Measurements from ENCODE around the gene ZNF584.
A peak's percentile ranks its signal among the peaks of the same experiment; 100 is the strongest.

ZNF584 gene

DNA sequence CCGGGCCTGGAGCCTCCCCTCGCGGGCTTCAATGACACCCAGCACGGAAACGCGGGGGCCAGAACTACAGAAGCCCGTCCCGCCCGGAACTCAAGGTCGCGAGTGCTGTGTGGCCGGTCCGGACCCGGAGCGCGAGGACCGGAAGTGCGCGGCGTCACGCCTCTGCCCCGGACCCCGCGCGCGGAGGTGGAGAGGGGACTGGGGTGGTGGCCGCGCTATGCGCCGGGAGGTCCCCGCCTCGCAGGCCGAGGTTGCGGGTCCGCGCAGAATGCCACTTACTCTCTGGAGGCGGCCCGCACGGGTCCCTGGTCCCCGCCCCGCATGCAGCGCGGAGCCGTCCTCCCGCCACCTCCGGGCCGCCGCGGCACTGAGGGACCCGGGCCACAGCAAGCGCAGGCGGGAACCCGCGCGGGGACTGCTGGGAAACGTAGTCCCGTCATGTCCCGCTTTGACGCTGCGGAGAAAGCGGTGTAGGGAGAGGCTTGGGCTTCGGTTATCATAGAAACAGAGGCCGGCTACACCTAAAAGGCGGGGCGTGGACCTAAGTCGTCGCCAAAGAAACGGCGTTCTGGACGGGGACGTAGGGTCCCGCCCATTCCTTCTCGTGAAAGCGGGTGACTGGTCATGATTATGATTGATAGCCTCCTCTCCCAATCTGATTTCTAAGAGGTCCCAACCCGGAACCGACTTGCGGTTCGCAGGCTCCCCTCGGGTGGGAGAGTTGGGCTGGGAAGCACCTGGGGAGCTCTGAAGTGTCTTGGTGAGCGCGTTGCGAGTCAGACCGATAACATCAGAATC lies 27.6 kb upstream of the ZNF584 start, which contains the start of gene ZNF837 (continued):
- TF ChIP-seq, protein P1, sequence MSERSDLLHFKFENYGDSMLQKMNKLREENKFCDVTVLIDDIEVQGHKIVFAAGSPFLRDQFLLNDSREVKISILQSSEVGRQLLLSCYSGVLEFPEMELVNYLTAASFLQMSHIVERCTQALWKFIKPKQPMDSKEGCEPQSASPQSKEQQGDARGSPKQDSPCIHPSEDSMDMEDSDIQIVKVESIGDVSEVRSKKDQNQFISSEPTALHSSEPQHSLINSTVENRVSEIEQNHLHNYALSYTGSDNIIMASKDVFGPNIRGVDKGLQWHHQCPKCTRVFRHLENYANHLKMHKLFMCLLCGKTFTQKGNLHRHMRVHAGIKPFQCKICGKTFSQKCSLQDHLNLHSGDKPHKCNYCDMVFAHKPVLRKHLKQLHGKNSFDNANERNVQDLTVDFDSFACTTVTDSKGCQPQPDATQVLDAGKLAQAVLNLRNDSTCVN (tag by site-specific recombination; optimal IDR thresholded peaks at IDR 0.05) = peak; percentile 97
- TF ChIP-seq, protein P2, sequence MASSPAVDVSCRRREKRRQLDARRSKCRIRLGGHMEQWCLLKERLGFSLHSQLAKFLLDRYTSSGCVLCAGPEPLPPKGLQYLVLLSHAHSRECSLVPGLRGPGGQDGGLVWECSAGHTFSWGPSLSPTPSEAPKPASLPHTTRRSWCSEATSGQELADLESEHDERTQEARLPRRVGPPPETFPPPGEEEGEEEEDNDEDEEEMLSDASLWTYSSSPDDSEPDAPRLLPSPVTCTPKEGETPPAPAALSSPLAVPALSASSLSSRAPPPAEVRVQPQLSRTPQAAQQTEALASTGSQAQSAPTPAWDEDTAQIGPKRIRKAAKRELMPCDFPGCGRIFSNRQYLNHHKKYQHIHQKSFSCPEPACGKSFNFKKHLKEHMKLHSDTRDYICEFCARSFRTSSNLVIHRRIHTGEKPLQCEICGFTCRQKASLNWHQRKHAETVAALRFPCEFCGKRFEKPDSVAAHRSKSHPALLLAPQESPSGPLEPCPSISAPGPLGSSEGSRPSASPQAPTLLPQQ (tag by site-specific recombination; IDR thresholded peaks at IDR 0.05) = peak; percentile 95
- TF ChIP-seq, protein P3, sequence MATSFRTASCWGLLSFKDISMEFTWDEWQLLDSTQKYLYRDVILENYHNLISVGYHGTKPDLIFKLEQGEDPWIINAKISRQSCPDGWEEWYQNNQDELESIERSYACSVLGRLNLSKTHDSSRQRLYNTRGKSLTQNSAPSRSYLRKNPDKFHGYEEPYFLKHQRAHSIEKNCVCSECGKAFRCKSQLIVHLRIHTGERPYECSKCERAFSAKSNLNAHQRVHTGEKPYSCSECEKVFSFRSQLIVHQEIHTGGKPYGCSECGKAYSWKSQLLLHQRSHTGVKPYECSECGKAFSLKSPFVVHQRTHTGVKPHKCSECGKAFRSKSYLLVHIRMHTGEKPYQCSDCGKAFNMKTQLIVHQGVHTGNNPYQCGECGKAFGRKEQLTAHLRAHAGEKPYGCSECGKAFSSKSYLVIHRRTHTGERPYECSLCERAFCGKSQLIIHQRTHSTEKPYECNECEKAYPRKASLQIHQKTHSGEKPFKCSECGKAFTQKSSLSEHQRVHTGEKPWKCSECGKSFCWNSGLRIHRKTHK (tag by site-specific recombination; IDR thresholded peaks at IDR 0.05) = no peak
- no peak for TF ChIP-seq ZNF37A (tag by site-specific recombination; IDR thresholded peaks at IDR 0.05)
- no peak for TF ChIP-seq ZNF747 (tag by site-specific recombination; IDR thresholded peaks at IDR 0.05)
- TF ChIP-seq ZFHX2 (tag by site-specific recombination; conservative IDR thresholded peaks at IDR 0.05) = peak; percentile 97
- TF ChIP-seq ZNF211 (tag by site-specific recombination; IDR thresholded peaks at IDR 0.05; ENCODE audit: low read depth) = no peak
- TF ChIP-seq, protein P4, sequence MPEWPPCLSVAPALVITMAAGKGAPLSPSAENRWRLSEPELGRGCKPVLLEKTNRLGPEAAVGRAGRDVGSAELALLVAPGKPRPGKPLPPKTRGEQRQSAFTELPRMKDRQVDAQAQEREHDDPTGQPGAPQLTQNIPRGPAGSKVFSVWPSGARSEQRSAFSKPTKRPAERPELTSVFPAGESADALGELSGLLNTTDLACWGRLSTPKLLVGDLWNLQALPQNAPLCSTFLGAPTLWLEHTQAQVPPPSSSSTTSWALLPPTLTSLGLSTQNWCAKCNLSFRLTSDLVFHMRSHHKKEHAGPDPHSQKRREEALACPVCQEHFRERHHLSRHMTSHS (tag by site-specific recombination; IDR thresholded peaks at IDR 0.05) = no peak
- TF ChIP-seq, protein P5, sequence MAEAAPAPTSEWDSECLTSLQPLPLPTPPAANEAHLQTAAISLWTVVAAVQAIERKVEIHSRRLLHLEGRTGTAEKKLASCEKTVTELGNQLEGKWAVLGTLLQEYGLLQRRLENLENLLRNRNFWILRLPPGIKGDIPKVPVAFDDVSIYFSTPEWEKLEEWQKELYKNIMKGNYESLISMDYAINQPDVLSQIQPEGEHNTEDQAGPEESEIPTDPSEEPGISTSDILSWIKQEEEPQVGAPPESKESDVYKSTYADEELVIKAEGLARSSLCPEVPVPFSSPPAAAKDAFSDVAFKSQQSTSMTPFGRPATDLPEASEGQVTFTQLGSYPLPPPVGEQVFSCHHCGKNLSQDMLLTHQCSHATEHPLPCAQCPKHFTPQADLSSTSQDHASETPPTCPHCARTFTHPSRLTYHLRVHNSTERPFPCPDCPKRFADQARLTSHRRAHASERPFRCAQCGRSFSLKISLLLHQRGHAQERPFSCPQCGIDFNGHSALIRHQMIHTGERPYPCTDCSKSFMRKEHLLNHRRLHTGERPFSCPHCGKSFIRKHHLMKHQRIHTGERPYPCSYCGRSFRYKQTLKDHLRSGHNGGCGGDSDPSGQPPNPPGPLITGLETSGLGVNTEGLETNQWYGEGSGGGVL (tag by site-specific recombination; IDR thresholded peaks at IDR 0.05) = peak; percentile 54; the same call in 1 of the 2 replicates
- peak; percentile 100 for TF ChIP-seq ZBTB20 (tag by site-specific recombination; IDR thresholded peaks at IDR 0.05)
- TF ChIP-seq KLF7 (tag by site-specific recombination; IDR thresholded peaks at IDR 0.05; ENCODE audit: borderline replicate concordance) = peak; percentile 91; the same call in 1 of the 2 replicates
- TF ChIP-seq ZNF707 (tag by site-specific recombination; IDR thresholded peaks at IDR 0.05) = no peak
- TF ChIP-seq, protein P6, sequence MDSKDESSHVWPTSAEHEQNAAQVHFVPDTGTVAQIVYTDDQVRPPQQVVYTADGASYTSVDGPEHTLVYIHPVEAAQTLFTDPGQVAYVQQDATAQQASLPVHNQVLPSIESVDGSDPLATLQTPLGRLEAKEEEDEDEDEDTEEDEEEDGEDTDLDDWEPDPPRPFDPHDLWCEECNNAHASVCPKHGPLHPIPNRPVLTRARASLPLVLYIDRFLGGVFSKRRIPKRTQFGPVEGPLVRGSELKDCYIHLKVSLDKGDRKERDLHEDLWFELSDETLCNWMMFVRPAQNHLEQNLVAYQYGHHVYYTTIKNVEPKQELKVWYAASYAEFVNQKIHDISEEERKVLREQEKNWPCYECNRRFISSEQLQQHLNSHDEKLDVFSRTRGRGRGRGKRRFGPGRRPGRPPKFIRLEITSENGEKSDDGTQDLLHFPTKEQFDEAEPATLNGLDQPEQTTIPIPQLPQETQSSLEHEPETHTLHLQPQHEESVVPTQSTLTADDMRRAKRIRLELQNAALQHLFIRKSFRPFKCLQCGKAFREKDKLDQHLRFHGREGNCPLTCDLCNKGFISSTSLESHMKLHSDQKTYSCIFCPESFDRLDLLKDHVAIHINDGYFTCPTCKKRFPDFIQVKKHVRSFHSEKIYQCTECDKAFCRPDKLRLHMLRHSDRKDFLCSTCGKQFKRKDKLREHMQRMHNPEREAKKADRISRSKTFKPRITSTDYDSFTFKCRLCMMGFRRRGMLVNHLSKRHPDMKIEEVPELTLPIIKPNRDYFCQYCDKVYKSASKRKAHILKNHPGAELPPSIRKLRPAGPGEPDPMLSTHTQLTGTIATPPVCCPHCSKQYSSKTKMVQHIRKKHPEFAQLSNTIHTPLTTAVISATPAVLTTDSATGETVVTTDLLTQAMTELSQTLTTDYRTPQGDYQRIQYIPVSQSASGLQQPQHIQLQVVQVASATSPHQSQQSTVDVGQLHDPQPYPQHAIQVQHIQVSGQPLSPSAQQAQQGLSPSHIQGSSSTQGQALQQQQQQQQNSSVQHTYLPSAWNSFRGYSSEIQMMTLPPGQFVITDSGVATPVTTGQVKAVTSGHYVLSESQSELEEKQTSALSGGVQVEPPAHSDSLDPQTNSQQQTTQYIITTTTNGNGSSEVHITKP (tag by site-specific recombination; IDR thresholded peaks at IDR 0.05) = peak; percentile 68
- TF ChIP-seq, protein P7, sequence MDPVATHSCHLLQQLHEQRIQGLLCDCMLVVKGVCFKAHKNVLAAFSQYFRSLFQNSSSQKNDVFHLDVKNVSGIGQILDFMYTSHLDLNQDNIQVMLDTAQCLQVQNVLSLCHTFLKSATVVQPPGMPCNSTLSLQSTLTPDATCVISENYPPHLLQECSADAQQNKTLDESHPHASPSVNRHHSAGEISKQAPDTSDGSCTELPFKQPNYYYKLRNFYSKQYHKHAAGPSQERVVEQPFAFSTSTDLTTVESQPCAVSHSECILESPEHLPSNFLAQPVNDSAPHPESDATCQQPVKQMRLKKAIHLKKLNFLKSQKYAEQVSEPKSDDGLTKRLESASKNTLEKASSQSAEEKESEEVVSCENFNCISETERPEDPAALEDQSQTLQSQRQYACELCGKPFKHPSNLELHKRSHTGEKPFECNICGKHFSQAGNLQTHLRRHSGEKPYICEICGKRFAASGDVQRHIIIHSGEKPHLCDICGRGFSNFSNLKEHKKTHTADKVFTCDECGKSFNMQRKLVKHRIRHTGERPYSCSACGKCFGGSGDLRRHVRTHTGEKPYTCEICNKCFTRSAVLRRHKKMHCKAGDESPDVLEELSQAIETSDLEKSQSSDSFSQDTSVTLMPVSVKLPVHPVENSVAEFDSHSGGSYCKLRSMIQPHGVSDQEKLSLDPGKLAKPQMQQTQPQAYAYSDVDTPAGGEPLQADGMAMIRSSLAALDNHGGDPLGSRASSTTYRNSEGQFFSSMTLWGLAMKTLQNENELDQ (tag by site-specific recombination; IDR thresholded peaks at IDR 0.05; ENCODE audit: low read depth) = no peak
- TF ChIP-seq, protein P8, sequence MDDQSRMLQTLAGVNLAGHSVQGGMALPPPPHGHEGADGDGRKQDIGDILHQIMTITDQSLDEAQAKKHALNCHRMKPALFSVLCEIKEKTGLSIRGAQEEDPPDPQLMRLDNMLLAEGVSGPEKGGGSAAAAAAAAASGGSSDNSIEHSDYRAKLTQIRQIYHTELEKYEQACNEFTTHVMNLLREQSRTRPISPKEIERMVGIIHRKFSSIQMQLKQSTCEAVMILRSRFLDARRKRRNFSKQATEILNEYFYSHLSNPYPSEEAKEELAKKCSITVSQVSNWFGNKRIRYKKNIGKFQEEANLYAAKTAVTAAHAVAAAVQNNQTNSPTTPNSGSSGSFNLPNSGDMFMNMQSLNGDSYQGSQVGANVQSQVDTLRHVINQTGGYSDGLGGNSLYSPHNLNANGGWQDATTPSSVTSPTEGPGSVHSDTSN (CRISPR knock-in tag; IDR thresholded peaks at IDR 0.05) = peak; percentile 97
- no peak for TF ChIP-seq ZNF292 (tag by site-specific recombination; IDR thresholded peaks at IDR 0.05; ENCODE audit: borderline replicate concordance, low read depth)
- TF ChIP-seq ZNF426 (tag by site-specific recombination; IDR thresholded peaks at IDR 0.05) = no peak
- TF ChIP-seq, protein P9, sequence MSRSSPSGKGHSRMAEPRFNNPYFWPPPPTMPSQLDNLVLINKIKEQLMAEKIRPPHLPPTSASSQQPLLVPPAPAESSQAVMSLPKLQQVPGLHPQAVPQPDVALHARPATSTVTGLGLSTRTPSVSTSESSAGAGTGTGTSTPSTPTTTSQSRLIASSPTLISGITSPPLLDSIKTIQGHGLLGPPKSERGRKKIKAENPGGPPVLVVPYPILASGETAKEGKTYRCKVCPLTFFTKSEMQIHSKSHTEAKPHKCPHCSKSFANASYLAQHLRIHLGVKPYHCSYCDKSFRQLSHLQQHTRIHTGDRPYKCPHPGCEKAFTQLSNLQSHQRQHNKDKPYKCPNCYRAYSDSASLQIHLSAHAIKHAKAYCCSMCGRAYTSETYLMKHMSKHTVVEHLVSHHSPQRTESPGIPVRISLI (tag by site-specific recombination; IDR thresholded peaks at IDR 0.05) = no peak
- no peak for TF ChIP-seq ZBTB1 (tag by site-specific recombination; IDR thresholded peaks at IDR 0.05)
- TF ChIP-seq, protein P10, sequence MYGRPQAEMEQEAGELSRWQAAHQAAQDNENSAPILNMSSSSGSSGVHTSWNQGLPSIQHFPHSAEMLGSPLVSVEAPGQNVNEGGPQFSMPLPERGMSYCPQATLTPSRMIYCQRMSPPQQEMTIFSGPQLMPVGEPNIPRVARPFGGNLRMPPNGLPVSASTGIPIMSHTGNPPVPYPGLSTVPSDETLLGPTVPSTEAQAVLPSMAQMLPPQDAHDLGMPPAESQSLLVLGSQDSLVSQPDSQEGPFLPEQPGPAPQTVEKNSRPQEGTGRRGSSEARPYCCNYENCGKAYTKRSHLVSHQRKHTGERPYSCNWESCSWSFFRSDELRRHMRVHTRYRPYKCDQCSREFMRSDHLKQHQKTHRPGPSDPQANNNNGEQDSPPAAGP (tag by site-specific recombination; IDR thresholded peaks at IDR 0.05) = peak; percentile 96
- TF ChIP-seq FEZF1 (tag by site-specific recombination; IDR thresholded peaks at IDR 0.05) = no peak
